ENCODE measurements around the gene ZNF10.

- TF ChIP-seq CTCF (IDR thresholded peaks at IDR 0.05) (no peak), POLR2A (IDR thresholded peaks at IDR 0.05) (no peak)
Observed at GRCh38 chr12:133107121-133107520, 23.3 kb upstream of the ZNF10 start.
